Activated CD8-positive, alpha-beta memory T cell treated with anti-CD3 and anti-CD28 coated beads, Interleukin-2, amount 10 ng/mL, durations not matched to agents 7 days and 5 days (primary cell): ENCODE results near the gene ABR. TPM values are rescaled to one million over a fixed set of nuclear protein-coding genes. Genes with fewer than 3 reads are reported as not detected.
A peak's percentile ranks its signal among the peaks of the same experiment; 100 is the strongest.
"Not testable (repeated sequence)": the region's sequence is repeated elsewhere in the genome, so short reads cannot be mapped to it uniquely, and the experiment has no call there.

Experiments used
- ATAC-seq: fragments of 150-1000 bp; cut with Tn5 transposase; one replicate; pipeline ENCODE4 v1.10.0; 2021; ENCODE audit warnings: moderate library complexity
- CTCF ChIA-PET: fragments of 350-600 bp; sonication (Branson Sonifier 250); formaldehyde crosslinking; loops from one replicate; lab custom pipeline; 2021; ENCODE audit warnings: antibody characterized with exemption; lab: Charles Lee
- DNase-seq: peaks from one replicate; pipeline ENCODE4 v3.0.0-alpha.2; 2020
- H3K27ac Mint-ChIP-seq: one replicate; pipeline ENCODE4 v1.8.0; 2021; ENCODE audit warnings: mild to moderate bottlenecking, mixed read lengths
- H3K27me3 Mint-ChIP-seq: one replicate; pipeline ENCODE4 v1.8.0; 2021; ENCODE audit warnings: mixed read lengths
- H3K36me3 Mint-ChIP-seq: one replicate; pipeline ENCODE4 v1.8.0; 2021; ENCODE audit warnings: mild to moderate bottlenecking, mixed read lengths
- H3K4me1 Mint-ChIP-seq: one replicate; pipeline ENCODE4 v1.8.0; 2021; ENCODE audit warnings: mixed read lengths
- H3K4me3 Mint-ChIP-seq: one replicate; pipeline ENCODE4 v1.8.0; 2021; ENCODE audit warnings: mild to moderate bottlenecking, moderate library complexity, mixed read lengths
- H3K9me3 Mint-ChIP-seq: one replicate; pipeline ENCODE4 v1.8.0; 2022; ENCODE audit warnings: low read depth, mixed read lengths
- total RNA-seq, 2 experiments: library from RNA; stranded (reverse); gene quantifications; one replicate each; pipeline ENCODE4 v1.2.3, GENCODE V29; 2021

ABR gene
- total RNA-seq, 2 experiments from 2014 or later: 83.2 to 145 TPM

GRCh38 chr17:1067282-1067956 lies 112.4 kb downstream of the ABR start:
- Mint-ChIP-seq H3K9me3 (peaks cover 10% of the 10 kb centered on the region), H3K27ac (no peak overlapping the region), H3K27me3 (no peaks in the 10 kb centered on the region), H3K4me3 (no peak overlapping the region), H3K4me1 (no peaks in the 10 kb centered on the region), H3K36me3 (peaks cover 46% of the 10 kb centered on the region)
- DNase-seq: no peak
- ATAC-seq: no peak
- CTCF ChIA-PET: interaction anchor here (1.6 kb wide), 1 partner anchor 11 kb away, joined by 4 read pairs; no protein-coding TSS in a partner anchor

GRCh38 chr17:1065416-1065815 lies 114.4 kb downstream of the ABR start:
- CTCF ChIA-PET, H3K9me3 Mint-ChIP-seq, H3K27me3 Mint-ChIP-seq, DNase-seq, H3K27ac Mint-ChIP-seq, ATAC-seq, H3K4me3 Mint-ChIP-seq: not testable (repeated sequence)
- H3K36me3 Mint-ChIP-seq: peaks cover 52% of the 10 kb centered on the region
- H3K4me1 Mint-ChIP-seq: peaks cover 12% of the 10 kb centered on the region

- no peak overlapping the region for H3K27ac Mint-ChIP-seq
- DNase-seq (peak; percentile 72), ATAC-seq (peak; percentile 72)
- no peaks in the 10 kb centered on the region for H3K27me3 Mint-ChIP-seq
- peaks cover 2% of the 10 kb centered on the region for H3K9me3 Mint-ChIP-seq
- no peak overlapping the region for H3K4me3 Mint-ChIP-seq
- H3K36me3 Mint-ChIP-seq: peaks cover 37% of the 10 kb centered on the region
- H3K4me1 Mint-ChIP-seq: peaks cover 12% of the 10 kb centered on the region
- CTCF ChIA-PET: no interaction called here
Measured at GRCh38 chr17:1060991-1061390, 118.8 kb downstream of the ABR start.

- no peaks in the 10 kb centered on the region for H3K27me3 Mint-ChIP-seq
- H3K4me3 Mint-ChIP-seq: no peak overlapping the region
- H3K4me1 Mint-ChIP-seq: peaks cover 12% of the 10 kb centered on the region
- CTCF ChIA-PET: interaction anchor here (0.9 to 2.6 kb wide), 8 partner anchors 12 to 139 kb away, joined by 3 to 24 read pairs (median 9); no protein-coding TSS in a partner anchor
- H3K36me3 Mint-ChIP-seq: peaks cover 31% of the 10 kb centered on the region
- ATAC-seq (no peak), DNase-seq (no peak)
- no peak overlapping the region for H3K27ac Mint-ChIP-seq
- H3K9me3 Mint-ChIP-seq: peaks cover 2% of the 10 kb centered on the region
Measured at GRCh38 chr17:1059131-1059795, 120.5 kb downstream of the ABR start.

GRCh38 chr17:1058423-1059130 lies 121.2 kb downstream of the ABR start:
- CTCF ChIA-PET: interaction anchor here (0.6 to 2.6 kb wide), 30 partner anchors 11 to 308 kb away, joined by 3 to 24 read pairs (median 4); no protein-coding TSS in a partner anchor
- peaks cover 31% of the 10 kb centered on the region for H3K36me3 Mint-ChIP-seq
- DNase-seq (peak; percentile 78), ATAC-seq (peak; percentile 50)
- H3K4me3 Mint-ChIP-seq: no peak overlapping the region
- peaks cover 12% of the 10 kb centered on the region for H3K4me1 Mint-ChIP-seq
- no peak overlapping the region for H3K27ac Mint-ChIP-seq
- H3K9me3 Mint-ChIP-seq: peaks cover 2% of the 10 kb centered on the region
- no peaks in the 10 kb centered on the region for H3K27me3 Mint-ChIP-seq

GRCh38 chr17:1056761-1057160 lies 123.0 kb downstream of the ABR start:
- Mint-ChIP-seq H3K27ac (no peak overlapping the region), H3K4me1 (peaks cover 9% of the 10 kb centered on the region), H3K36me3 (peaks cover 24% of the 10 kb centered on the region)

GRCh38 chr17:1055751-1056645 lies 123.8 kb downstream of the ABR start:
- Mint-ChIP-seq H3K36me3 (peaks cover 19% of the 10 kb centered on the region), H3K27ac (no peak overlapping the region), H3K4me1 (peaks cover 4% of the 10 kb centered on the region), H3K9me3 (no peaks in the 10 kb centered on the region), H3K27me3 (no peaks in the 10 kb centered on the region), H3K4me3 (no peak overlapping the region)
- CTCF ChIA-PET: interaction anchor here (0.6 to 2.6 kb wide), 29 partner anchors 12 to 639 kb away, joined by 3 to 13 read pairs (median 4); partner anchors contain the start of genes GLOD4, MRM3 and TIMM22
- DNase-seq: peak; percentile 64
- peak; percentile 65 for ATAC-seq

More at GRCh38 chr17:1056761-1057160, 123.0 kb downstream of the ABR start:
- ATAC-seq (no peak), DNase-seq (no peak)
- CTCF ChIA-PET: interaction anchor here (0.6 to 2.6 kb wide), 28 partner anchors 11 to 640 kb away, joined by 3 to 13 read pairs (median 4); partner anchors contain the start of genes GLOD4, MRM3 and TIMM22
- no peak overlapping the region for H3K4me3 Mint-ChIP-seq
- no peaks in the 10 kb centered on the region for H3K9me3 Mint-ChIP-seq
- H3K27me3 Mint-ChIP-seq: no peaks in the 10 kb centered on the region

GRCh38 chr17:1055231-1055630 lies 124.5 kb downstream of the ABR start:
- Mint-ChIP-seq H3K4me3 (no peak overlapping the region), H3K36me3 (peaks cover 15% of the 10 kb centered on the region), H3K27me3 (no peaks in the 10 kb centered on the region), H3K4me1 (peaks cover 2% of the 10 kb centered on the region), H3K27ac (no peak overlapping the region), H3K9me3 (no peaks in the 10 kb centered on the region)
- ATAC-seq (no peak), DNase-seq (no peak)
- CTCF ChIA-PET: interaction anchor here (0.9 to 2.6 kb wide), 6 partner anchors 19 to 290 kb away, joined by 3 to 8 read pairs (median 6); no protein-coding TSS in a partner anchor

- H3K9me3 Mint-ChIP-seq: no peaks in the 10 kb centered on the region
- CTCF ChIA-PET: interaction anchor here (1.2 kb wide), 1 partner anchor 11 kb away, joined by 4 read pairs; no protein-coding TSS in a partner anchor
- H3K4me3 Mint-ChIP-seq: no peak overlapping the region
- peaks cover 2% of the 10 kb centered on the region for H3K4me1 Mint-ChIP-seq
- H3K27ac Mint-ChIP-seq: no peak overlapping the region
- H3K27me3 Mint-ChIP-seq: no peaks in the 10 kb centered on the region
- peaks cover 16% of the 10 kb centered on the region for H3K36me3 Mint-ChIP-seq
- DNase-seq (no peak), ATAC-seq (no peak)
Measured at GRCh38 chr17:1054656-1055055, 125.1 kb downstream of the ABR start.

GRCh38 chr17:1053661-1054360 lies 126.0 kb downstream of the ABR start:
- Mint-ChIP-seq H3K9me3 (no peaks in the 10 kb centered on the region), H3K4me1 (peaks cover 2% of the 10 kb centered on the region), H3K36me3 (peaks cover 13% of the 10 kb centered on the region), H3K27me3 (no peaks in the 10 kb centered on the region), H3K27ac (no peak overlapping the region), H3K4me3 (no peak overlapping the region)
- DNase-seq (no peak), ATAC-seq (no peak)
- CTCF ChIA-PET: interaction anchor here (1.2 kb wide), 1 partner anchor 10 kb away, joined by 4 read pairs; no protein-coding TSS in a partner anchor

- peak overlapping the region; percentile 9 for H3K27ac Mint-ChIP-seq
- H3K9me3 Mint-ChIP-seq: no peaks in the 10 kb centered on the region
- DNase-seq (no peak), ATAC-seq (no peak)
- CTCF ChIA-PET: no interaction called here
- H3K36me3 Mint-ChIP-seq: peaks cover 2% of the 10 kb centered on the region
- H3K4me1 Mint-ChIP-seq: peaks cover 2% of the 10 kb centered on the region
- H3K27me3 Mint-ChIP-seq: no peaks in the 10 kb centered on the region
- no peak overlapping the region for H3K4me3 Mint-ChIP-seq
Measured at GRCh38 chr17:1050996-1051925, 128.5 kb downstream of the ABR start.
